RWPE1 (cell line): ENCODE measurements around the gene TDRD7.

Experiments used
- CTCF ChIA-PET: fragments of 350-600 bp; sonication (Branson Sonifier 250); formaldehyde crosslinking; extraction: SDS; loops from one replicate; lab custom pipeline; 2021; lab: Yijun Ruan, JAX
- POLR2A ChIA-PET: fragments of 400-600 bp; formaldehyde crosslinking; extraction: SDS; loops from one replicate; lab custom pipeline; 2020; ENCODE audit warnings: antibody characterized with exemption; ENCODE audit not compliant: low non-redundant PET; lab: Yijun Ruan, JAX
- DNase-seq: peaks from one replicate; pipeline ENCODE4 v3.0.0; 2012; ENCODE audit warnings: low spot score
- H3K27ac ChIP-seq: fragments of 450-650 bp; 2 replicates; pipeline ENCODE4 v1.5.1; 2017
- CTCF ChIP-seq: fragments of 450-650 bp; conservative IDR thresholded peaks from 2 replicates; pipeline ENCODE4 v1.5.1; 2017; ENCODE audit warnings: low read depth, mild to moderate bottlenecking

The TDRD7 gene

GRCh38 chr9:97415146-97415545 is 3.2 kb downstream of the TDRD7 start:
- no peak for TF ChIP-seq CTCF
- H3K27ac ChIP-seq, result no peak overlapping the region
- DNase-seq, result no peak
- CTCF ChIA-PET, result interaction anchor here (0.5 to 0.7 kb wide), 2 partner anchors 72 to 78 kb away, joined by 4 read pairs; no protein-coding TSS in a partner anchor
- POLR2A ChIA-PET, result no interaction called here

GRCh38 chr9:97418880-97419279 is 7.0 kb downstream of the TDRD7 start:
- CTCF ChIA-PET, result interaction anchor here (0.6 to 1.0 kb wide), 3 partner anchors 32 to 248 kb away, joined by 4 to 7 read pairs (median 5); no protein-coding TSS in a partner anchor
- TF ChIP-seq CTCF, result no peak
- POLR2A ChIA-PET, result no interaction called here
- H3K27ac ChIP-seq, result no peak overlapping the region
- no peak for DNase-seq

GRCh38 chr9:97419309-97419867 is 7.5 kb downstream of the TDRD7 start:
- ChIA-PET POLR2A (no interaction called here), CTCF (interaction anchor here (0.6 kb wide), 1 partner anchor 44 kb away, joined by 4 read pairs; no protein-coding TSS in a partner anchor)
- no peak for TF ChIP-seq CTCF
- no peak overlapping the region for H3K27ac ChIP-seq
- peak; percentile 46 for DNase-seq

DNA sequence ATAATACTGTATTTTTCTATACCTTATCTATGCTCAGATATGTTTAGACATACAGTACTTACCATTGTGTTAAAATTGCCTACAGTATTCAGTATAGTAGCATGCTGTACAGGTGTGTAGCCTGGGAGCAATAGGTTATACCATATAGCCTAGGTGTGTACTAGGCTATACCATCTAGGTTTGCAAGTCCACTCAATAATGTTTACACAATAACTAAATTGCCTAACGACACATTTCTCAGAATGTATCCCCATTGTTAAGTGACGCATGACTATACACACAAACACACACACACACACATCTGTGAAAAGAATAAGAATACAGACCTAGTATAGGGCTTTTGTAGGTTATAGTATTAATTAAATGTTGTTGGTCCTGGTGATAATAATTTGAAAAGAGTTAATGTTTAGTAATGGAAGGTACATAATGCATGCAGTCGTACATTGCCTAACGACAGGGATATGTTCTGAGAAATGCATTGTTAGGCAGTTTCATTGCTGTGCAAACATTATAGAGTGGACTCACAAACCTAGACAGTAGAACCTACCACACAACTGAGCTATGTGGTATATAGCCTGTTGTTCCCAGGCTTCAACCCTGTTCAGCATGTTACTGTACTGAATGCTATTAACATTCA is 13.6 kb downstream of the TDRD7 start:
- TF ChIP-seq CTCF, result no peak
- no peak overlapping the region for H3K27ac ChIP-seq
- CTCF ChIA-PET, result interaction anchor here (1.0 kb wide), 1 partner anchor 13 kb away, joined by 3 read pairs; no protein-coding TSS in a partner anchor
- POLR2A ChIA-PET, result no interaction called here
- DNase-seq, result no peak

DNA sequence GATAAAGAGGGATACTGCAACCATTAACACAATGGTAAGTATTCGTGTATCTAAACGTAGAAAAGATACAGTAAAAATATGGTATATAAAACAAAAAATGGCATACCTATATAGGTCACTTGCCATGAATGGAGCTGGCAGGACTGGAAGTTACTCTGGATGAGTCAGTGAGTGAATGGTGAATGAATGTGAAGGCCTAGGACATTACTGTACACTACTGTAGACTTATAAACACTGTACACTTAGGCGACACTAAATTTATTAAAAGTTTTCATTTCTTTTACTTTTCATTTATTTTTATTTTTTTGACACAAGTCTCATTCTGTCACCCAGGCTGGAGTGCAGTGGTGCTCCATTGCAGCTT is 14.1 kb downstream of the TDRD7 start:
- POLR2A ChIA-PET, result no interaction called here
- no peak for DNase-seq
- H3K27ac ChIP-seq, result no peak overlapping the region
- TF ChIP-seq CTCF, result no peak
- CTCF ChIA-PET, result interaction anchor here (1.0 kb wide), 1 partner anchor 12 kb away, joined by 3 read pairs; no protein-coding TSS in a partner anchor

GRCh38 chr9:97427885-97428284 is 16.0 kb downstream of the TDRD7 start:
- DNase-seq, result no peak
- H3K27ac ChIP-seq, result no peak overlapping the region
- POLR2A ChIA-PET, result no interaction called here
- no peak for TF ChIP-seq CTCF
- CTCF ChIA-PET, result interaction anchor here (0.6 kb wide), 1 partner anchor 14 kb away, joined by 4 read pairs; no protein-coding TSS in a partner anchor
